HCT116 (cell line): ENCODE data around the gene PPIH.
"Not testable (repeated sequence)": the region's sequence is repeated elsewhere in the genome, so short reads cannot be mapped to it uniquely, and the experiment has no call there.

Experiments
- CTCF ChIP-seq, 3 experiments: fragments of 200-600 bp in 1 of 3; sonication (generic) in 1 of 3; IDR thresholded peaks in 2 of 3; conservative IDR thresholded peaks in 1 of 3; 2 replicates each; pipeline ENCODE4 v1.5.1; 2012 to 2017; ENCODE audit warnings: low read depth in 2 of 3, low read length in 2 of 3, antibody characterized with exemption in 1 of 3, borderline replicate concordance in 1 of 3, control low read depth in 1 of 3, mild to moderate bottlenecking in 1 of 3, mixed read lengths in 1 of 3, mixed run types in 1 of 3, moderate library complexity in 1 of 3; ENCODE audit not compliant: insufficient read depth in 1 of 3
- EZH2 ChIP-seq: fragments of 200-600 bp; sonication (generic); IDR thresholded peaks from 2 replicates; pipeline ENCODE4 v1.6.1; 2017; ENCODE audit warnings: antibody characterized with exemption, mixed run types
- MAX ChIP-seq: IDR thresholded peaks from 2 replicates; pipeline ENCODE4 v1.6.1; 2012
- POLR2A ChIP-seq: IDR thresholded peaks from 2 replicates; pipeline ENCODE4 v1.7.0; 2011; ENCODE audit warnings: borderline replicate concordance; ENCODE audit not compliant: insufficient read depth, insufficient read length; ENCODE audit errors: extremely low read depth
- POLR2AphosphoS5 ChIP-seq: IDR thresholded peaks from 2 replicates; pipeline ENCODE4 v1.6.1; 2011; ENCODE audit warnings: mild to moderate bottlenecking, low read depth, low read length, moderate library complexity
- RAD21 ChIP-seq: IDR thresholded peaks from 2 replicates; pipeline ENCODE4 v1.6.1; 2012; ENCODE audit warnings: low read depth, mild to moderate bottlenecking
- SIN3A ChIP-seq: IDR thresholded peaks from 2 replicates; pipeline ENCODE4 v1.6.1; 2012; ENCODE audit warnings: low read depth
- ZFX ChIP-seq: fragments of 450-650 bp; IDR thresholded peaks from 2 replicates; pipeline ENCODE4 v1.6.1; 2017
- ZNF274 ChIP-seq: fragments of 200-500 bp; sonication (Bioruptor generic); IDR thresholded peaks from 2 replicates; pipeline ENCODE4 v1.6.1; 2014; ENCODE audit warnings: mild to moderate bottlenecking, low read depth, low read length, inconsistent platforms
- TF ChIP-seq, protein P1 (sequence below): IDR thresholded peaks from 2 replicates; pipeline ENCODE4 v1.6.1; 2012
- TF ChIP-seq, protein P2 (sequence below): IDR thresholded peaks from 2 replicates; pipeline ENCODE4 v1.6.1; 2012; ENCODE audit warnings: low read depth

DNA sequence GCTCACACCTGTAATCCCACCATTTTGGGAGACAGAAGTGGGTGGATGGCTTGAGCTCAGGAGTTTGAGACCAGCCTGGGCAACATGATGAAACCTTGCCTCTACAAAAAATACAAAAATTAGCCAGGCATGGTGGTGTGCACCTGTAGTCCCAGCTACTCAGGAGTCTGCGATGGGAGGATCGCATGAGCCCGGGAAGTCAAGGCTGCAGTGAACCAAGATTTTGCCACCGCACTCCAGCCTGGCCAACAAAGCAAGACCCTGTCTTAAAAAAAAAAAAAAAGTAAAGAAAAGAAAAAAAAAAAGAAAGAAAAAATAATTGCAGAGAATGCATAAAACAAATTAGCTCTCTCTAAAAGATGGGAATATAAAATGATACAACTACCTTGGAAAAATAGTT, 67.6 kb downstream of the PPIH start:
- not testable (repeated sequence) for TF ChIP-seq CTCF (IDR thresholded peaks at IDR 0.05 in 2 of 3, conservative IDR thresholded peaks at IDR 0.05 in 1 of 3; ENCODE audit: borderline replicate concordance in 1 of 3, insufficient read depth in 1 of 3, low read depth in 2 of 3, low read length in 2 of 3); RAD21; POLR2A; MAX; EZH2; ZFX; ZNF274; SIN3A; POLR2AphosphoS5
- TF ChIP-seq, protein P1, sequence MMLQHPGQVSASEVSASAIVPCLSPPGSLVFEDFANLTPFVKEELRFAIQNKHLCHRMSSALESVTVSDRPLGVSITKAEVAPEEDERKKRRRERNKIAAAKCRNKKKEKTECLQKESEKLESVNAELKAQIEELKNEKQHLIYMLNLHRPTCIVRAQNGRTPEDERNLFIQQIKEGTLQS = not testable (repeated sequence)
- TF ChIP-seq, protein P2, sequence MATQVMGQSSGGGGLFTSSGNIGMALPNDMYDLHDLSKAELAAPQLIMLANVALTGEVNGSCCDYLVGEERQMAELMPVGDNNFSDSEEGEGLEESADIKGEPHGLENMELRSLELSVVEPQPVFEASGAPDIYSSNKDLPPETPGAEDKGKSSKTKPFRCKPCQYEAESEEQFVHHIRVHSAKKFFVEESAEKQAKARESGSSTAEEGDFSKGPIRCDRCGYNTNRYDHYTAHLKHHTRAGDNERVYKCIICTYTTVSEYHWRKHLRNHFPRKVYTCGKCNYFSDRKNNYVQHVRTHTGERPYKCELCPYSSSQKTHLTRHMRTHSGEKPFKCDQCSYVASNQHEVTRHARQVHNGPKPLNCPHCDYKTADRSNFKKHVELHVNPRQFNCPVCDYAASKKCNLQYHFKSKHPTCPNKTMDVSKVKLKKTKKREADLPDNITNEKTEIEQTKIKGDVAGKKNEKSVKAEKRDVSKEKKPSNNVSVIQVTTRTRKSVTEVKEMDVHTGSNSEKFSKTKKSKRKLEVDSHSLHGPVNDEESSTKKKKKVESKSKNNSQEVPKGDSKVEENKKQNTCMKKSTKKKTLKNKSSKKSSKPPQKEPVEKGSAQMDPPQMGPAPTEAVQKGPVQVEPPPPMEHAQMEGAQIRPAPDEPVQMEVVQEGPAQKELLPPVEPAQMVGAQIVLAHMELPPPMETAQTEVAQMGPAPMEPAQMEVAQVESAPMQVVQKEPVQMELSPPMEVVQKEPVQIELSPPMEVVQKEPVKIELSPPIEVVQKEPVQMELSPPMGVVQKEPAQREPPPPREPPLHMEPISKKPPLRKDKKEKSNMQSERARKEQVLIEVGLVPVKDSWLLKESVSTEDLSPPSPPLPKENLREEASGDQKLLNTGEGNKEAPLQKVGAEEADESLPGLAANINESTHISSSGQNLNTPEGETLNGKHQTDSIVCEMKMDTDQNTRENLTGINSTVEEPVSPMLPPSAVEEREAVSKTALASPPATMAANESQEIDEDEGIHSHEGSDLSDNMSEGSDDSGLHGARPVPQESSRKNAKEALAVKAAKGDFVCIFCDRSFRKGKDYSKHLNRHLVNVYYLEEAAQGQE = not testable (repeated sequence)
